Sciatic nerve (tissue), 2 donors: Measurements from ENCODE around the gene CLDND1. TPM values are rescaled to one million over a fixed set of nuclear protein-coding genes. Genes with fewer than 3 reads are reported as not detected.

Source experiments
- ATAC-seq: fragments of 200-7000 bp; cut with Tn5 transposase; one replicate; pipeline ENCODE4 v1.9.1; 2020; ENCODE audit warnings: mild to moderate bottlenecking, moderate library complexity
- DNase-seq: peaks from one replicate; pipeline ENCODE4 v3.0.0-alpha.2; 2020; ENCODE audit warnings: low spot score
- intact Hi-C: fragments of 100-400 bp; cut with DNase I; formaldehyde crosslinking; loops from one replicate; pipeline ENCODE4 v1.14.2; 2022
- total RNA-seq: library from RNA; stranded (reverse); fragmentation: NEBNext Ultra II Directional; extraction: Animal tissue kit (Norgen Biotek cat#: 25700); gene quantifications from one replicate; pipeline ENCODE4 v1.2.1, GENCODE V29; 2021
- donor health status: DM: no; HTN: no; CAD: no.
- donor health status: DM: no; HTN: no; CAD: no.

The CLDND1 gene
- total RNA-seq, 1 donor from 2014 or later: 185 TPM

DNA sequence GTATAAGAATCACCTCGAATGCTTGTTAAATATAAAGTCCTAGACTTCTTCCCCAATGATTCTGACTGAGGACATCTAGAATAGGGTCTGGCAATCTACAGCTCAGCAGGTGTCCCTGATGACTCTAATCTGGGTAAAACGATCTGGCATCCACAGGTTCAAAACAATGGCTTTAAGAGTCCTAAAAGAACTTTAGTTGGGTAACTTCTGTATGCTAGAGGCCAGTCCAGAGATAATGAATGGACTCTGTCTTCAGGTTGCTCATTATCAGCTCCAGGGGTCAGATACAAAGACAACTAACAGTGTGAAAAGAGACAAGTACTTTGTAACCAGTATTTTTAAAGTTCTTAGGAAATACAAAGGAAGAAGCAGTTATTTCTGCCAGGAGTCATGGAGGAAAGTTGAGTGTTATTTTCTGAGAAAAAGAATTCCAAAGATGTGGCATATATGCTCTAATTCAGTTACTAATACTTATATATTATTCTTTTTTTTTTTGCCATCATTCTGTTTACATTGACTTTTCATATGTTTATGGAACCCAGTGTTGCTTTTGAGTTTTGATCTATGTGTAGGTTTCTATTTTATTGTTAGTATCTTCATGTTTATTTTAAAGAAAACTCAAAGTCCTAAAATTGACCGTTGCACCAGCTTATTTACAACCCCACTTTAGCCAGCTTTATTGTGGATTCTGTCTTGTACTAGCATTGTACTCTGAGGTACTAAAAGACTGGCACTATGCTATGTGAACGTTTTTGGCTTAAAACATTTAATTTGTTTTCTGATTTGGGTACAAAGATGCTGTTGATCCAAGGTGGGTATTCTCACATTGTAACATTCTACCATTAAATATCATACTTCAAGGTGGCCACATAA is 6.0 kb upstream of the CLDND1 start:
- DNase-seq (no peak), ATAC-seq (no peak)
- intact Hi-C loops: no loop called here

GRCh38 chr3:98525494-98525893 is 2.8 kb upstream of the CLDND1 start:
- ATAC-seq (no peak), DNase-seq (no peak)
- intact Hi-C loops: no loop called here

DNA sequence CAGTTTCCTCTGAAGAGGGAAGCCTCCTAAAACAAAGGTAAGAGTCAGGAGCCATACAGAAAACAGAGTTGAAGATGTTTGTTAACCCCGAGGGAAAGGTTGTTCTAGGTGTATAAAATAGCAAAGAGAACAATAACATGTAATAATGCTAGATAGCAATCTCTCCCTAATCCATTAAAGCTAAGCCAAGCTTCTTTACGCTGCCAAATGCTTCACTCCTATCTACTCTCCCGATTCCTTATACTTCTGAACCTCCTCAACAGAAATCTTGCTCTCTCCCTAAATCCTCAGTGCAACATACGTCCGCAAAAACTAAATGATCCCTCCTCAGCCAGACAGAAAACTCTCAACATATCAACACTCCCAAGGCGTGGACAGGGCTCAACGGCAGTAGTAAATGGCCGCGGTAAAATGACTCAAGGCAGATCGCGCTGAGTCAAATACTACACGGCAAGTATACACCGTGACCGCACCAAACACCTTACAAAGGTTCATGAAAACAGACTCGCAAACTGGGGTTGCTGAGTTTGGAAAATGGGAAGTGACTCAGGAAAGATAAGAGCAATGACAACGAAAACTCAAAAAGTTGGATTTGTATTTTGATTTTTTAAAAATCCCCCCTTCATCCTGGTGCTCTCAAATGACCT is 682 bp downstream of the CLDND1 start:
- peak; percentile 58 for DNase-seq
- intact Hi-C loops: no loop called here

DNA sequence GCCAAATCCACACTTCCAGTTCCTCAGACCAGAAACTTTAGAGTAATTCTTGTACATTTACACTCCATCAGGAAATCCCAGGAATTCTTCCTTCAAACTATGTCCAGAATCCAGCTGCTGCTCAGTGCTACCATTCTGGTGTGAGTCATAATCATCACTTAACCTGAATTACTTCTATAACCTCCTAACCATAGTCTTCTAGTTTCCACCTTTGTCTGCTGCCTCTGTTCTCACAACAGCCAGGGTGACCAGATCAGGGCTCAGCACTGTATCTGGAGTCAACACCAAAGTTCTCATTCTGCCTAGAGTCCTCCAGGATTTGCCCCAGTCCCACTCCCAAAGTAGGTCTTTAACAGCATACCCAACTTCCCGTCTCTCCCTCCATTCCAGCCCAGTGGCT is 3.4 kb downstream of the CLDND1 start:
- intact Hi-C loops: no loop called here
- ATAC-seq (no peak), DNase-seq (no peak)

More for the DNA sequence above, 682 bp downstream of the CLDND1 start:
- ATAC-seq: peak; percentile 25

DNA sequence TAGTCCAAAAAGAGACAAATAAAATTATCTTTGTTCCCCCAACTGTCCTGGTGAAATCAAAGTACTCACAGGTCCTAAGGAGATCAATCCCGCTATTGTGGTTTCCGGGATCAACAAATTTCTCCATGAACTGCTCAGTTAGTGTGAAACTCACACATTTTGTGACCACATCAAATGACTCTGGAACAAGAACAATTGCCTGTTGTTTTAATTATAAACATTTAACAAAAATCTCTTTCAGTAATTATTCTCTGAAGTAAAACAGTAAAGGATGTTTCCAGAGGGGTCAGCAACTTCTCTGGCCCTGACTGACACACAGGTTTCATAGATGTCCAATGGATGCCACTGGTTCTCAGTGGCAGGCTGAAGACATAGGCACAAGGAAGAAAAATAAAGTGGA is 3.9 kb downstream of the CLDND1 start:
- DNase-seq: no peak
- no peak for ATAC-seq
- intact Hi-C loops: no loop called here

GRCh38 chr3:98514948-98515347 is 7.8 kb downstream of the CLDND1 start:
- intact Hi-C loops: no loop called here
- DNase-seq (no peak), ATAC-seq (no peak)

DNA sequence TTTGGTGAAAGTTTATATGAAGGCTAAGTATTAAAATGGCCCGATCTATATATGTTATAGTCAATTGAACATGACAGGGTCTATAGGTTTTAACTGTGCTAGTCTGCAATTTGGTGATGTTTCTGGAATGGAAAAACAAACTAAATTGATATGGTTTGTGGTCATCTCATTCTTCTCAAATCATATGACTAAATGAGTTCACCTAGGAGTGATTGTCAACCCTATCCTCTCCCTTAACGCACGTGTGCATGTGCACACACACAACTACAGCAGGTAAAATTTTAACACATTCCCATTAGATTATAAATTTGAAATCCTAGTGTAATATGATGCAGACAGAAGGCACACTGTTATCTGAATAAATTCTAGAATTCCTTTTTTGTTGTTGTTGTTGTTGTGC is 9.0 kb downstream of the CLDND1 start:
- intact Hi-C loops: no loop called here
- no peak for DNase-seq
- no peak for ATAC-seq

DNA sequence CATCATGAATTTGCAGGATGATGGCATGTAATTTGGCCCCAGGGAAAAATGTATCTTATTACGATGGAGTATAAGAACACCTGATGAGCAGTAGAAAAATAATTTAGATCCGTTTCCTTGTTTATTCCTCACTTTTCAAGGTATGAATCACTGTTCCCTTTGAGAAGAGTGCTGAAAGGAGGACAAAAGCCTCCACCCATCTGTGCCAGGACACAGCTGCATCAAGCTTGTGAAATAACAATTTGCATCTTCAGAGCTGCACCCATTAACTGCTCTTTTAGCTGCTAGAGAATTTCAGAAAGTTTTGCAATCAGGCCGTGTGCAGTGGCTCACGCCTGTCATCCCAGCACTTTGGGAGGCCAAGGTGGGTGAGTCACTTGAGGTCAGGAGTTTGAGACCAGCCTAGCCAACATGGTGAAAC is 9.6 kb downstream of the CLDND1 start:
- intact Hi-C loops: no loop called here
- ATAC-seq (no peak), DNase-seq (no peak)

DNA sequence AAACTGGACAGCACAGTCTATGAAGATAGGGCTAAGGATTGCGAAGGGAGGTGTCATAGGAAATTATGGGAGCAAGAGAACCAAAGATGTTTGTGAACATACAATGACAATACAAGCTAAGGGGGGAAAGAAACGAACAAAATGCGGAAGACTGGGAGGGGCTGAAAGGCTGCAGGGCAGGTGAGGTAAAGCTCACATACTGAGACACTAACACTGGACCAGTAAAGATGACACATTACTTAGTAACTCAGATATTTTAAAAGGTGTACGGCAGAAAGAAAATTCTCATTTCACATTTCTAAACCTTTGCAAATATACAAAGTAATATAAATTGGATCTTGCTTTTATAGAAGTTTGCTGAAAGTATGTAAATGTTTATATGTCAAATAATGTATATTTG is 10.1 kb downstream of the CLDND1 start:
- intact Hi-C loops: no loop called here
- no peak for DNase-seq
- ATAC-seq: no peak

DNA sequence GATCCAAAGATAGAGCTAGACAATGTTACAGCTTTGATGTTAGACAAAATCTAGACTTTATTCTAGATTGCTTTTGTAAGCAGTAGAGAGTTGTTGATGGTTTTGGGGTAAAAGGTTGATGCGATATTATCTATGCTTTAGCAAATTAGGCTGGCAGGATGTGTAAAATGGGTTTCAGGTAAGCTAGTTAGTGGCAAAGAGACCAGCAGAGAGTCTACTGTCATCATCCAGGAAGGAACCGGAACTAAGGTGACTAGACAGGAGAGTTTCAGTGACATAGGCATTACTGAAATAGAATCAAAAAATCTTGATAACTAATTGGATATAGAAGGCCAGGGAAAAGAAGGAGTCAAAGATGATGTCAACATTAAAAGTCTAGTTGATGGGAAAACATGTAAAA is 14.1 kb downstream of the CLDND1 start:
- intact Hi-C loops: no loop called here
- ATAC-seq (no peak), DNase-seq (no peak)

GRCh38 chr3:98504539-98504938 is 18.2 kb downstream of the CLDND1 start:
- no peak for ATAC-seq

DNA sequence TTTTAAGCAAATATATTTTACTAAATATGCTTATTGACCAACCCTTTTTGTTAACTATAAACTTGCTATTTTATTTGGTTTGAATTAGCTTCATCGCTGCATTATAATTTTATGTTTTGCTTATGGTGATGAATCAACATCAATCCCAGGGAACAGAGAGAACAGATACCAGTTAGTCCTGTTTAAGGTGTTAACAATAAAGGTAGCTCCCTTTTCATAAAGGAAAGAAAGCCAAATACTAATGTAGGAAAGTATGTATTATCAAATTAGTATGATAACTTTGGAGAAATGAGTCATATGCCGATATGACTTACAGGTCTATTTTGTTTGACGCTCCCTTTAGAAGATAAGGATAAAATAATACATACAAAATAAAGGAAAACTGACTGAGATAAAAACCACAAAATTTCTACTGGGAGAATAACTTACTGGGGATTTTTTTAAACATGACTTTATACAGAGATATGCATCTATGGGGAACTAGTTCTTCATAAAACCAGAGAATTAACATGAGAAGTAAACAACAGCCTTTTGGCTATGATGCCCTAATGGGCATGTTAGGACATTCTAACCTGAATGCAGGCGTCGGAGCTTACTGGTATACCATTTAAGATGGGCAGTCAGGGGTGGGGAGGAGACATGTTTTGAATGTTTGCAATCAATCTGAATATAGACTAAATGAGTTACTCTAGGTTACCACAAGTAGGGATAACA is 20.7 kb downstream of the CLDND1 start:
- no peak for DNase-seq
- ATAC-seq: no peak
- intact Hi-C loops: no loop called here

More at GRCh38 chr3:98504539-98504938, 18.2 kb downstream of the CLDND1 start:
- intact Hi-C loops: no loop called here
- DNase-seq: no peak

GRCh38 chr3:98501270-98501669 is 21.4 kb downstream of the CLDND1 start:
- no peak for ATAC-seq
- DNase-seq: no peak
- intact Hi-C loops: no loop called here

- intact Hi-C loops: no loop called here
- DNase-seq (no peak), ATAC-seq (no peak)
Observed at GRCh38 chr3:98500019-98500418, 22.7 kb downstream of the CLDND1 start.

- no peak for ATAC-seq
- intact Hi-C loops: no loop called here
- DNase-seq: no peak
Observed at GRCh38 chr3:98497381-98497780, 25.3 kb downstream of the CLDND1 start, which contains the start of gene OR5K2. Gene OR5K2 (plus strand): TSS chr3:98497681. CDS start chr3:98497681, 0 bp downstream.

DNA sequence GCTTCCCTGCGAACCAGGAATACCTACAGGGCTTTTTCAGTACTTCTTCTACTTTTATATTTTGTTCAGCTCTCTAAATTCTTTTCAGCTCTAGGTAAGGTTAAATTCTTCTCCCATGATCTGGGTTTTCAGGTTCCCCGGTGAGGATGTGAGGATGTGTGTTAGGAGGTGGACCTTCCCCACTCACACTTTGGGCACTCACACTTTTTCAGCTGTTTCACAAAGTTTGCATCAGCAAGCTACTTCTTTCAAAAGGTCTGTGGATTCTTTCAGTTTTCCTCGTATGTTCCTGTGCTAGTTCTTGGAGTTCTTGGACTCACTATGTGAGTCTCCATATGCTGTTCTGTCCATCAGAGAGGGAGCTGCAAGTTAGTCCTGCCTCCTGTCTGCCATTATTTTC is 39.1 kb downstream of the CLDND1 start:
- intact Hi-C loops: no loop called here
- no peak for DNase-seq
- ATAC-seq: no peak

DNA sequence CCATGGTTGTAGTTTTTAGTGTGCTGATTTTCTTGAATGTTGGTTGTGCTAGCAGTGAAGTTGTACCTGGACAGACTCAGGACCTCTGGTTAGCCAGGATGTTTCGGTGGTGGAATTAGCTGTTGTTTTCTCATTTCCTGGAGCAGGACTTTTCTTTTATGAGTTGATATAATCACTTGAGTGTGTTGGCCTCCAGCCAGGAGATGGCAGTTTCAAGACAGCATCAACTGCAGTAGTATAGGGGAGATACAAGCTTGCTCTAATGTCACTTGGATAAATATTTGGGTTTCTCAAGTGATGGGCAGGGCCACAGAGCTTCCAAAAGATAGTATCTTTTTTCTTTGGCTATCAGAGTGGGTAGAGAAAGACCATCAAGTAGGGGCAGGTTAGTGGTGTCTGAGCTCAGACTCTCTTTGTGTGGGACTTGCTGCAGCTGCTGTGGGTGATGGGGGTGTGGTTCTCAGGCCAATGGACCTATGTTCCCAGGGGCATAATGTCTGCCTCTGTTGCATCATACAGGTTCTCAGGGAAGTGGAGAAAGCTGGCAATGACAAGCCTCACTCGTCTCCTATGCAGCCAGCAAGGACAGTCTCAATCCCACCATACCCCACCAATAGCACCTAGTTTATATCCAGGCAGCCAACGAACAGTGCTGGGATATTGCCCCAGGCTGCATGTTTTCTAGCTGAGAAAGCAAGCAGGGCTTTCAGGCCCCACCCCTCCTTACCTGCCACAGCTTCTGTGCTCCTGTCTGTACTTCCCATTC is 39.8 kb downstream of the CLDND1 start:
- ATAC-seq (no peak), DNase-seq (no peak)
- intact Hi-C loops: no loop called here
